ENCODE measurements around the gene KISS1R. TPM values are rescaled to one million over a fixed set of nuclear protein-coding genes. Genes with fewer than 3 reads are reported as not detected.

Gene KISS1R
- total and polyA plus RNA-seq, 4 donors, result not detected

DNA sequence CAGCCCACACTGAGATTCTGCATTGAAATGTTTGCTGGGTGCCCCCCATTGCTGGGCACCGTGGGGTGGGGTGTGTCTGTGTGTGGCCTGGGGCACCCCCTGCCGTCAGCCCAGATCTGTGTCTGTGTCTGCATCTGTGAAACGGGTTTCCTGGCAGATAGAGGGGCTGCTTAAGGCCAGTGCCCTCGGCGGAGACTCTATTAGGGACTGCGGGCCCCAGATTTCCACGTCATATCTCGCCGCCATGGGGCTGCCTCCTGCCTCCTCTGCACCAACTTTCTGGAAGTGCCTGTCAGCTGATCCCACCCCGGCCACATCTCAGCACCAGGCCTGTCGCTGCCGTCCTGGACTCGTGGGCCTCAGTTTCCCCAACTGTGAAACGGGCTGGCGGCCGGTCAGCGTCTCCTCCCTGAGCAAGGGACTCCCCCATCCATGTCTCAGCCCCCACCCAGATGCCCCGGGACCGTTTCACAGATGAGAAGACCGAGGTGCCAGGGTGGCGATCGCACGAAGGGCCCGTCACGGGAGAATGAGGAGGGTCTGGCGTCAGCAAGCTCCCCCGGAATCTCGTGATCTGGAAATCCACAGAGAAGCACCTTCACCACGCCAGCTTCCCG, 30.1 kb downstream of the KISS1R start:
- Histone ChIP-seq H3K4me3 (ENCODE audit: low read depth in 1 of 3, low read length in 3 of 3) (no peak overlapping the region), H3K36me3 (ENCODE audit: control insufficient read depth in 4 of 4, insufficient read depth in 3 of 4, low read depth in 1 of 4, low read length in 3 of 4) (peaks cover 0 to 2% (median 0%) of the 10 kb centered on the region in 4 donors), H3K9me3 (ENCODE audit: control insufficient read depth in 4 of 4, low read length in 3 of 4) (no peaks in the 10 kb centered on the region), H3K27ac (ENCODE audit: low read depth in 1 of 2, low read length in 2 of 2) (no peak overlapping the region), H3K4me1 (ENCODE audit: control insufficient read depth in 4 of 4, insufficient read depth in 4 of 4, low read length in 3 of 4) (no peaks in the 10 kb centered on the region), H3K9ac (ENCODE audit: low read depth in 1 of 2, low read length in 2 of 2) (no peak overlapping the region), H3K27me3 (ENCODE audit: control insufficient read depth in 4 of 4, insufficient read depth in 4 of 4, low read length in 3 of 4) (no peaks in the 10 kb centered on the region)
- 88% methylated on average over 30 of the region's 30 CpGs for WGBS
- TF ChIP-seq SP1 (IDR thresholded peaks at IDR 0.05), result no peak
- no peak for TF ChIP-seq JUND (IDR thresholded peaks at IDR 0.05)
- TF ChIP-seq RXRA (IDR thresholded peaks at IDR 0.05), result no peak
- TF ChIP-seq, protein P1, sequence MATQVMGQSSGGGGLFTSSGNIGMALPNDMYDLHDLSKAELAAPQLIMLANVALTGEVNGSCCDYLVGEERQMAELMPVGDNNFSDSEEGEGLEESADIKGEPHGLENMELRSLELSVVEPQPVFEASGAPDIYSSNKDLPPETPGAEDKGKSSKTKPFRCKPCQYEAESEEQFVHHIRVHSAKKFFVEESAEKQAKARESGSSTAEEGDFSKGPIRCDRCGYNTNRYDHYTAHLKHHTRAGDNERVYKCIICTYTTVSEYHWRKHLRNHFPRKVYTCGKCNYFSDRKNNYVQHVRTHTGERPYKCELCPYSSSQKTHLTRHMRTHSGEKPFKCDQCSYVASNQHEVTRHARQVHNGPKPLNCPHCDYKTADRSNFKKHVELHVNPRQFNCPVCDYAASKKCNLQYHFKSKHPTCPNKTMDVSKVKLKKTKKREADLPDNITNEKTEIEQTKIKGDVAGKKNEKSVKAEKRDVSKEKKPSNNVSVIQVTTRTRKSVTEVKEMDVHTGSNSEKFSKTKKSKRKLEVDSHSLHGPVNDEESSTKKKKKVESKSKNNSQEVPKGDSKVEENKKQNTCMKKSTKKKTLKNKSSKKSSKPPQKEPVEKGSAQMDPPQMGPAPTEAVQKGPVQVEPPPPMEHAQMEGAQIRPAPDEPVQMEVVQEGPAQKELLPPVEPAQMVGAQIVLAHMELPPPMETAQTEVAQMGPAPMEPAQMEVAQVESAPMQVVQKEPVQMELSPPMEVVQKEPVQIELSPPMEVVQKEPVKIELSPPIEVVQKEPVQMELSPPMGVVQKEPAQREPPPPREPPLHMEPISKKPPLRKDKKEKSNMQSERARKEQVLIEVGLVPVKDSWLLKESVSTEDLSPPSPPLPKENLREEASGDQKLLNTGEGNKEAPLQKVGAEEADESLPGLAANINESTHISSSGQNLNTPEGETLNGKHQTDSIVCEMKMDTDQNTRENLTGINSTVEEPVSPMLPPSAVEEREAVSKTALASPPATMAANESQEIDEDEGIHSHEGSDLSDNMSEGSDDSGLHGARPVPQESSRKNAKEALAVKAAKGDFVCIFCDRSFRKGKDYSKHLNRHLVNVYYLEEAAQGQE (IDR thresholded peaks at IDR 0.05), result no peak
- TF ChIP-seq, protein P2, sequence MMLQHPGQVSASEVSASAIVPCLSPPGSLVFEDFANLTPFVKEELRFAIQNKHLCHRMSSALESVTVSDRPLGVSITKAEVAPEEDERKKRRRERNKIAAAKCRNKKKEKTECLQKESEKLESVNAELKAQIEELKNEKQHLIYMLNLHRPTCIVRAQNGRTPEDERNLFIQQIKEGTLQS (IDR thresholded peaks at IDR 0.05), result no peak
- no peak for DNase-seq (ENCODE audit: low spot score)

DNA sequence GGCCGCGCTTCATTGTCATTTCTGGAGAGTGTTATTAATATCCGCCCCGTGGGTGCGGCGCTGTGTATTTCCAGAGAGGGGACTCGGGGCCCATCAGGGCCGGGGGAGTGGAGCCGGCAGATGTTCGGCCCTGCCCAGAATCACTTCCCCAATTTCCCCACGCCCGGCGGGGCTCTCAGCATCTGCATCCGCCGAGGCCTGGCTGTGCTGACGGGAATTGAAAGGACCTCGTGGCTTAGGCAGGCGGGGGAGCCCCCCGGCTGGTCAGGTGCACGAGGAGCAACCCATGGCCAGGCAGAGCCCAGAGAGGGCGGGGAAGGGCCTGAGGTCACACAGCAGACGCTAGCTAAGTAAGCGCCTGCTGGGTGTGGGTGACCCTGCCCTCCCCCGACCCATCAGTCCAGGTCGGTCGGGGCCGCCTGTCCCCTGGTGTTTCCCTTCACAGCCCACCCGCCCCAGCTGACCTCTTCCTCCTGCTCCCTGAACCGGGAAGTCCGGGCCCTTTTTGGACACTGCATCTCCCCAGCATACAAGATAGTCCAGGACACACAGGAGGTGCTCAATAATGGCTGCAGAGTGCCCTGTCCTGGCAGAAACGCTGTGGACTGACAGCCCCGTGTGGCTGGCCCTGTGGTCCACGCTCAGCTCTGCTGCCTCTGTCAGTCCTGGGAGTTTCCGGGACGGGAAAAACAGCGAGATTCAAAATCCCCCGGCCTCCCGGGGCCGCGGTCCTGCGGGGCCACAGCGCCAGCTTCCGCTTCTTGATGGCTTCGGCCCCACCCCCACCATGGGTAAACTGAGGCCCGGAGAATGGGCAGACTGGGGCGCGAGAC, 30.8 kb downstream of the KISS1R start:
- H3K9ac ChIP-seq (ENCODE audit: low read depth in 1 of 2, low read length in 2 of 2), result no peak overlapping the region
- no peak overlapping the region for H3K27ac ChIP-seq (ENCODE audit: low read depth in 1 of 2, low read length in 2 of 2)
- H3K4me1 ChIP-seq (ENCODE audit: control insufficient read depth in 4 of 4, insufficient read depth in 4 of 4, low read length in 3 of 4), result peaks cover 2 to 6% (median 4%) of the 10 kb centered on the region in 4 donors
- 88% methylated on average over 47 of the region's 47 CpGs for WGBS
- no peak for DNase-seq (ENCODE audit: low spot score)
- peaks cover 0 to 2% (median 0%) of the 10 kb centered on the region in 4 donors for H3K36me3 ChIP-seq (ENCODE audit: control insufficient read depth in 4 of 4, insufficient read depth in 3 of 4, low read depth in 1 of 4, low read length in 3 of 4)
- no peak for TF ChIP-seq FOXA1 (IDR thresholded peaks at IDR 0.05)
- no peak for TF ChIP-seq TAF1 (conservative IDR thresholded peaks at IDR 0.05)
- TF ChIP-seq EGR1 (IDR thresholded peaks at IDR 0.05; ENCODE audit: low read depth in 2 of 2), result no peak
- no peak for TF ChIP-seq RXRA (IDR thresholded peaks at IDR 0.05)
- no peak for TF ChIP-seq GABPA (IDR thresholded peaks at IDR 0.05 in 1 of 2, conservative IDR thresholded peaks at IDR 0.05 in 1 of 2)
- TF ChIP-seq FOXA2 (IDR thresholded peaks at IDR 0.05), result no peak
- TF ChIP-seq HNF4A (conservative IDR thresholded peaks at IDR 0.05), result no peak
- no peak overlapping the region for H3K4me3 ChIP-seq (ENCODE audit: low read depth in 1 of 3, low read length in 3 of 3)
- H3K27me3 ChIP-seq (ENCODE audit: control insufficient read depth in 4 of 4, insufficient read depth in 4 of 4, low read length in 3 of 4), result no peaks in the 10 kb centered on the region
- no peaks in the 10 kb centered on the region for H3K9me3 ChIP-seq (ENCODE audit: control insufficient read depth in 4 of 4, low read length in 3 of 4)

DNA sequence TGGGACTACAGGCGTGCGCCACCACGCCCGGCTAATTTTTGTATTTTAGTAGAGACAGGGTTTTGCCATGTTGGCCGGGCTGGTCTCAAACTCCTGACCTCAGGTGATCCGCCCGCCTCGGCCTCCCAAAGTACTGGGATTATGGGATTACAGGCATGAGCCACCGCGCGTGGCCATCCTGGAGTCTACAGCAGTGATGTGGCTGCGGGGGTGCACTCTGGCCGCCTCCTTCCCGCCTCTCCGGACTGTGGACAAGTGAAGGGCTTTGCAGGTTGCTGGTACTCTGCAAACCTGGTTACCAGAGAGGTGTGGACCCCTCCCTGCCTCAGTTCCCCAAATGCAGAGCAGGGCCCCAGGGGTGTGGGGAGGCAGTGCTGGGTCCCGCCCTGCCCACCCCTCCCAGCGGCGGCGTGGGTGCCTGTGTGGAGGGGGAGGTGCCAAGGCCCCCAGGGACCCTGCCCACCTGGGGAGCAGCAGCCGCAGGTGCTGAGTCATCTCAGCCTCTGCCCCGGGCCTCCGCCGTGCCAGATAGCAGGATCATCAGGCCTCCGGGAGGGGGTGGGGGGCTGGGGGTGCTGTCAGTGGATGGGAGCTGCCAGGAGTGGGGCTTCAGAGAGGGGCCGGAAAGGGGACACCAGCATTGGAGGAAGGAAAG, 31.8 kb downstream of the KISS1R start:
- no peak overlapping the region for H3K9ac ChIP-seq (ENCODE audit: low read depth in 1 of 2, low read length in 2 of 2)
- 92% methylated on average over 25 of the region's 25 CpGs for WGBS
- DNase-seq (ENCODE audit: low spot score), result no peak
- H3K4me1 ChIP-seq (ENCODE audit: control insufficient read depth in 4 of 4, insufficient read depth in 4 of 4, low read length in 3 of 4), result peaks cover 3 to 7% (median 4%) of the 10 kb centered on the region in 4 donors
- H3K36me3 ChIP-seq (ENCODE audit: control insufficient read depth in 4 of 4, insufficient read depth in 3 of 4, low read depth in 1 of 4, low read length in 3 of 4), result peaks cover 0 to 2% (median 0%) of the 10 kb centered on the region in 4 donors
- no peaks in the 10 kb centered on the region for H3K9me3 ChIP-seq (ENCODE audit: control insufficient read depth in 4 of 4, low read length in 3 of 4)
- no peak overlapping the region for H3K27ac ChIP-seq (ENCODE audit: low read depth in 1 of 2, low read length in 2 of 2)
- no peak overlapping the region for H3K4me3 ChIP-seq (ENCODE audit: low read depth in 1 of 3, low read length in 3 of 3)
- no peaks in the 10 kb centered on the region for H3K27me3 ChIP-seq (ENCODE audit: control insufficient read depth in 4 of 4, insufficient read depth in 4 of 4, low read length in 3 of 4)
- no peak for TF ChIP-seq FOXA1 (IDR thresholded peaks at IDR 0.05)
- no peak for TF ChIP-seq SP1 (IDR thresholded peaks at IDR 0.05)
- no peak for TF ChIP-seq HNF4G (IDR thresholded peaks at IDR 0.05)
- TF ChIP-seq RAD21 (IDR thresholded peaks at IDR 0.05), result no peak
- no peak for TF ChIP-seq HNF4A (conservative IDR thresholded peaks at IDR 0.05)
- TF ChIP-seq TAF1 (conservative IDR thresholded peaks at IDR 0.05), result no peak
- TF ChIP-seq, protein P2 (IDR thresholded peaks at IDR 0.05), result no peak
- TF ChIP-seq, protein P3, sequence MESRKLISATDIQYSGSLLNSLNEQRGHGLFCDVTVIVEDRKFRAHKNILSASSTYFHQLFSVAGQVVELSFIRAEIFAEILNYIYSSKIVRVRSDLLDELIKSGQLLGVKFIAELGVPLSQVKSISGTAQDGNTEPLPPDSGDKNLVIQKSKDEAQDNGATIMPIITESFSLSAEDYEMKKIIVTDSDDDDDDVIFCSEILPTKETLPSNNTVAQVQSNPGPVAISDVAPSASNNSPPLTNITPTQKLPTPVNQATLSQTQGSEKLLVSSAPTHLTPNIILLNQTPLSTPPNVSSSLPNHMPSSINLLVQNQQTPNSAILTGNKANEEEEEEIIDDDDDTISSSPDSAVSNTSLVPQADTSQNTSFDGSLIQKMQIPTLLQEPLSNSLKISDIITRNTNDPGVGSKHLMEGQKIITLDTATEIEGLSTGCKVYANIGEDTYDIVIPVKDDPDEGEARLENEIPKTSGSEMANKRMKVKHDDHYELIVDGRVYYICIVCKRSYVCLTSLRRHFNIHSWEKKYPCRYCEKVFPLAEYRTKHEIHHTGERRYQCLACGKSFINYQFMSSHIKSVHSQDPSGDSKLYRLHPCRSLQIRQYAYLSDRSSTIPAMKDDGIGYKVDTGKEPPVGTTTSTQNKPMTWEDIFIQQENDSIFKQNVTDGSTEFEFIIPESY (IDR thresholded peaks at IDR 0.05), result no peak
- no peak for TF ChIP-seq EGR1 (IDR thresholded peaks at IDR 0.05; ENCODE audit: low read depth in 2 of 2)
- TF ChIP-seq NR2F2 (IDR thresholded peaks at IDR 0.05), result no peak
- TF ChIP-seq RXRA (IDR thresholded peaks at IDR 0.05), result no peak
- no peak for TF ChIP-seq YY1 (IDR thresholded peaks at IDR 0.05)
- TF ChIP-seq, protein P4, sequence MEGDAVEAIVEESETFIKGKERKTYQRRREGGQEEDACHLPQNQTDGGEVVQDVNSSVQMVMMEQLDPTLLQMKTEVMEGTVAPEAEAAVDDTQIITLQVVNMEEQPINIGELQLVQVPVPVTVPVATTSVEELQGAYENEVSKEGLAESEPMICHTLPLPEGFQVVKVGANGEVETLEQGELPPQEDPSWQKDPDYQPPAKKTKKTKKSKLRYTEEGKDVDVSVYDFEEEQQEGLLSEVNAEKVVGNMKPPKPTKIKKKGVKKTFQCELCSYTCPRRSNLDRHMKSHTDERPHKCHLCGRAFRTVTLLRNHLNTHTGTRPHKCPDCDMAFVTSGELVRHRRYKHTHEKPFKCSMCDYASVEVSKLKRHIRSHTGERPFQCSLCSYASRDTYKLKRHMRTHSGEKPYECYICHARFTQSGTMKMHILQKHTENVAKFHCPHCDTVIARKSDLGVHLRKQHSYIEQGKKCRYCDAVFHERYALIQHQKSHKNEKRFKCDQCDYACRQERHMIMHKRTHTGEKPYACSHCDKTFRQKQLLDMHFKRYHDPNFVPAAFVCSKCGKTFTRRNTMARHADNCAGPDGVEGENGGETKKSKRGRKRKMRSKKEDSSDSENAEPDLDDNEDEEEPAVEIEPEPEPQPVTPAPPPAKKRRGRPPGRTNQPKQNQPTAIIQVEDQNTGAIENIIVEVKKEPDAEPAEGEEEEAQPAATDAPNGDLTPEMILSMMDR (IDR thresholded peaks at IDR 0.05; ENCODE audit: low read depth, low read length, missing input control), result no peak

All from liver (tissue), 9 donors.